HepG2 (cell line): ENCODE data around the gene TFAP2E. TPM values are rescaled to one million over a fixed set of nuclear protein-coding genes. Genes with fewer than 3 reads are reported as not detected.

Experiments used
- ATAC-seq: fragments of 200-7000 bp; cut with Tn5 transposase; 3 replicates; pipeline ENCODE4 v1.9.1; 2020; ENCODE audit warnings: mild to moderate bottlenecking, moderate library complexity
- BruUV-seq: library from RNA; stranded (reverse); fragments of 400-500 nt; replicated peaks from 2 replicates; lab custom pipeline; 2021; lab: Mats Ljungman, UMichigan
- CTCF ChIA-PET: fragments of 300-600 bp; formaldehyde crosslinking; extraction: SDS; loops from one replicate; lab custom pipeline; 2021; ENCODE audit warnings: low total read pairs, inconsistent platforms, low intra/inter-chr PET ratio; lab: Yijun Ruan, JAX
- POLR2A ChIA-PET: fragments of 350-600 bp; sonication (Branson Sonifier 250); formaldehyde crosslinking; loops from one replicate; lab custom pipeline; 2020; ENCODE audit warnings: antibody characterized with exemption, inconsistent platforms; lab: Yijun Ruan, JAX
- DNase-seq: peaks from one replicate; pipeline ENCODE4 v3.0.0-alpha.2; 2015; ENCODE audit warnings: low spot score
- FAIRE-seq: peaks from 3 replicates; lab custom pipeline; 2011; peaks lifted over from hg19 to GRCh38; lab: Jason Lieb, UNC
- H2AFZ ChIP-seq: one replicate; pipeline ENCODE4 v1.6.1; 2011; ENCODE audit warnings: low read length, inconsistent platforms
- H3K27ac ChIP-seq: fragments of 300-600 bp; 3 replicates; pipeline ENCODE4 v1.8.0; 2011; ENCODE audit warnings: mixed run types, mild to moderate bottlenecking, mixed read lengths, low read length, inconsistent platforms; ENCODE audit not compliant: insufficient read depth; ENCODE audit errors: extremely low read length
- H3K27me3 ChIP-seq, 2 experiments: fragments of 200-600 bp in 1 of 2; 2 replicates in 1 of 2; 3 replicates in 1 of 2; pipeline versions ENCODE4 v1.6.0 to v1.8.0; 2011; ENCODE audit warnings: low read length in 2 of 2, mild to moderate bottlenecking in 2 of 2, moderate library complexity in 2 of 2, inconsistent platforms in 1 of 2; ENCODE audit not compliant: insufficient read depth in 2 of 2, control insufficient read depth in 1 of 2
- H3K36me3 ChIP-seq, 2 experiments: fragments of 200-600 bp in 1 of 2; replicated peaks in 1 of 2; 2 replicates in 1 of 2; 3 replicates in 1 of 2; pipeline versions ENCODE4 v1.5.1 to v1.8.0; 2011; ENCODE audit warnings: low read length in 2 of 2, inconsistent platforms in 1 of 2; ENCODE audit not compliant: insufficient read depth in 2 of 2, control insufficient read depth in 1 of 2
- H3K4me1 ChIP-seq: 2 replicates; pipeline ENCODE4 v1.5.1; 2012; ENCODE audit warnings: low read length, inconsistent platforms; ENCODE audit not compliant: insufficient read depth
- H3K4me2 ChIP-seq: 2 replicates; pipeline ENCODE4 v1.6.0; 2011; ENCODE audit warnings: low read depth, low read length, inconsistent platforms
- H3K4me3 ChIP-seq, 3 experiments: fragments of 200-600 bp in 1 of 3; sonication (generic), shearing (Covaris generic) in 1 of 3; replicated peaks in 1 of 3; 2 replicates each; pipeline ENCODE4 v1.5.1; 2011 to 2016; ENCODE audit warnings: low read length in 3 of 3, inconsistent platforms in 2 of 3, low read depth in 2 of 3, mild to moderate bottlenecking in 2 of 3, control low read depth in 1 of 3, mixed read lengths in 1 of 3; ENCODE audit not compliant: insufficient read depth in 1 of 3
- H3K79me2 ChIP-seq: one replicate; pipeline ENCODE4 v1.6.1; 2011; ENCODE audit warnings: low read length, inconsistent platforms; ENCODE audit not compliant: insufficient read depth
- H3K9ac ChIP-seq: 2 replicates; pipeline ENCODE4 v1.6.0; 2011; ENCODE audit warnings: mild to moderate bottlenecking, low read depth, low read length, inconsistent platforms; ENCODE audit not compliant: insufficient read depth
- H3K9me3 ChIP-seq: 2 replicates; pipeline ENCODE4 v1.5.1; 2012; ENCODE audit warnings: mild to moderate bottlenecking, low read length
- H4K20me1 ChIP-seq: 2 replicates; pipeline ENCODE4 v1.6.0; 2011; ENCODE audit warnings: inconsistent platforms, mild to moderate bottlenecking, low read length, moderate library complexity; ENCODE audit not compliant: insufficient read depth
- MAFG ChIP-seq: sonication (generic); formaldehyde crosslinking; IDR thresholded peaks from 2 replicates; pipeline ENCODE4 v1.5.1; 2020; ENCODE audit warnings: mild to moderate bottlenecking, missing genetic modification reagents
- NONO ChIP-seq, 2 experiments: fragments of 450-650 bp in 1 of 2; sonication (generic) in 1 of 2; formaldehyde crosslinking in 1 of 2; IDR thresholded peaks in 1 of 2; conservative IDR thresholded peaks in 1 of 2; 2 replicates each; pipeline versions ENCODE4 v1.6.1 to v1.8.0; 2017 to 2022; ENCODE audit warnings: mild to moderate bottlenecking in 1 of 2, missing genetic modification reagents in 1 of 2, moderate library complexity in 1 of 2
- ZNF205 ChIP-seq: IDR thresholded peaks from 2 replicates; pipeline ENCODE4 v1.6.1; 2018; ENCODE audit warnings: missing biosample characterization, missing genetic modification reagents
- ZNF260 ChIP-seq: sonication (generic); formaldehyde crosslinking; IDR thresholded peaks from 2 replicates; pipeline ENCODE4 v1.4.0; 2020; ENCODE audit warnings: missing genetic modification reagents, low read depth, mild to moderate bottlenecking, borderline replicate concordance
- ZNF547 ChIP-seq: sonication (generic); formaldehyde crosslinking; IDR thresholded peaks from 2 replicates; pipeline ENCODE4 v1.5.1; 2020; ENCODE audit warnings: mild to moderate bottlenecking, missing genetic modification reagents
- ZNF646 ChIP-seq: sonication (generic); formaldehyde crosslinking; IDR thresholded peaks from 2 replicates; pipeline ENCODE4 v1.9.0; 2021; ENCODE audit warnings: mild to moderate bottlenecking, missing genetic modification reagents
- ZNF652 ChIP-seq: IDR thresholded peaks from 2 replicates; pipeline ENCODE4 v1.6.1; 2016; ENCODE audit warnings: low read depth, borderline replicate concordance
- WGBS: methylation state at CpG from one replicate; pipeline ENCODE4 v1.1.6; 2017; ENCODE audit warnings: low lambda C conversion rate; 5-methylcytosine and 5-hydroxymethylcytosine counted together
- in situ Hi-C: cut with HindIII; loops from 2 replicates; pipeline ENCODE4 v1.10.0; 2017; ENCODE audit warnings: low pct_unique_long_range_greater_than_20kb; ENCODE audit not compliant: extremely low pct_ligation_motif_present
- intact Hi-C: fragments of 100-400 bp; cut with micrococcal nuclease; formaldehyde crosslinking; loops from one replicate; pipeline ENCODE4 v1.10.0; 2022; ENCODE audit not compliant: unreplicated experiment
- polyA plus RNA-seq, 8 experiments: library from polyadenylated mRNA; depleted of rRNA in 3 of 8; stranded (reverse) in 7 of 8; unstranded in 1 of 8; fragments of >200 nt; fragmentation: Illumina TruSeq in 4 of 8; extraction: Trizol in 4 of 8; gene quantifications; 2 replicates each; pipeline versions ENCODE4 v1.2.1 to v1.2.3, GENCODE V29; 2011 to 2016; ENCODE audit warnings: low read depth in 4 of 8, missing spikeins in 1 of 8, mixed read lengths in 1 of 8; ENCODE audit not compliant: insufficient read depth in 1 of 8
- total RNA-seq, 5 experiments: library from RNA; depleted of rRNA; stranded (reverse); fragments of >200 nt; fragmentation: Illumina TruSeq; extraction: Trizol; gene quantifications; 2 replicates each; pipeline ENCODE4 v1.2.3, GENCODE V29; 2016; ENCODE audit warnings: low read depth in 1 of 5
- TF ChIP-seq, protein P1 (sequence below): sonication (generic); formaldehyde crosslinking; IDR thresholded peaks from 2 replicates; pipeline ENCODE4 v1.4.0; 2020; ENCODE audit warnings: mild to moderate bottlenecking, missing genetic modification reagents
- TF ChIP-seq, protein P2 (sequence below): sonication (generic); IDR thresholded peaks from 2 replicates; pipeline ENCODE4 v1.6.1; 2016; ENCODE audit warnings: low read depth, borderline replicate concordance
- TF ChIP-seq, protein P3 (sequence below): sonication (generic); formaldehyde crosslinking; conservative IDR thresholded peaks from 2 replicates; pipeline ENCODE4 v1.4.0; 2020; ENCODE audit warnings: missing genetic modification reagents

Gene TFAP2E
- total and polyA plus RNA-seq, 2 of the 13 experiments (the other 11 are each of a cell fraction or from before 2014, with no cell fraction given), result 0.31 to 0.41 TPM

DNA sequence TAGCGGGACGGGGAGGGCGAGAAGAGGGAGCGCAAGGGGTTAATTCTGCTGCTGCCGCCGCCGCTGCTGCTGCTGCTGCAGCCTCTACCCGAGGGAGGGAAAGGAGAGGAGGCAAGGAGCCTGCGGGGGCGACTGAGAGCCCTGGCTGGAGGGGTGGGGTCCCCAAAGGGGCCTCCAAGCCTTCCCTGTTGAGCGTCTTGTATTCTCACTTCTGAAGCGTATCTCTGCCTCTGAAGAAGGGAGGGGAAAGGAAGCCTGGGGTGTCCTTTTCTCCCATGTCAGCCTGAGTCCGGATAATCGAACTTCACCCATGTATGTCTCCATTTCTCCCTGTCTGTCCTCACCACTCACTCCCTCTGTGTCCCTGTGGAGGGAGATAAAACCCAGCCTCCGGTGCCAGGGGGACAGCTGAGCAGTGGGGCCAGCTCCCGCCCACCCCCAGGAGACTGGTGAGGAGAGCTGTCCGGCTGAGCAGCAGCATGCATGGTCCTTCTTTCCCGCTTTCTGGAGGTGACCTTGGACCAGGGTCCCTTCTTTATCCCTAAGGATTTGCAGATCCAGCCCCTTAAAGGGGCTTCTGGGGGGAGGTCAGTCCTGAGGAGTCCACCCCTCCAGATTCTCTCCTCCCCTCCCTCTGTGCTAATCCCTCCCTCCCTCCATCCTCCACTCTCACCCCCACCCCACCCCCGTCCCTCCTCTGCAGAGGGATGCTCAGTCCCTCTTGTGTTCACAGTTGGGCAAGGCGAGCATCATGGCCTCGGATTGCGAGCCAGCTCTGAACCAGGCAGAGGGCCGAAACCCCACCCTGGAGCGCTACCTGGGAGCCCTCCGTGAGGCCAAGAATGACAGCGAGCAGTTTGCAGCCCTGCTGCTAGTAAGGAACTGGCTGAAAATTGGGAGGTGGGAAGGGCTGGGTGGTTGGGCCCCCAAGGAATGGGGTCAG, 14.5 kb upstream of the TFAP2E start:
- no peak for DNase-seq
- in situ Hi-C loops (loop anchor here (10.0 kb wide), 1 partner anchor 364 kb away; the partner anchor contains the start of gene SFPQ), intact Hi-C loops (no loop called here)
- H2AFZ ChIP-seq, result no peak overlapping the region
- peaks cover 14% of the 10 kb centered on the region for H4K20me1 ChIP-seq
- FAIRE-seq, result no peak
- ChIA-PET CTCF (no interaction called here), POLR2A (interaction anchor here (0.6 to 2.4 kb wide), 4 partner anchors 8 to 366 kb away, joined by 3 to 6 read pairs (median 3); partner anchors contain the start of gene SFPQ)
- peak overlapping the region; percentile 67 to 84 (median 82) for H3K4me3 ChIP-seq
- H3K27ac ChIP-seq, result peak overlapping the region; percentile 98
- H3K27me3 ChIP-seq, result no peaks in the 10 kb centered on the region
- H3K36me3 ChIP-seq, result peaks cover 2 to 22% of the 10 kb centered on the region in 2 experiments; a peak in 2 of 5 replicates
- H3K79me2 ChIP-seq, result peaks cover 19% of the 10 kb centered on the region
- ATAC-seq, result no peak
- peaks cover 38% of the 10 kb centered on the region for H3K4me1 ChIP-seq
- H3K9me3 ChIP-seq, result no peaks in the 10 kb centered on the region
- no TSS peak for BruUV-seq
- peak overlapping the region; percentile 89 for H3K9ac ChIP-seq
- peak overlapping the region; percentile 92 for H3K4me2 ChIP-seq
- 54% methylated on average over 19 of the region's 26 CpGs for WGBS
- TF ChIP-seq ZNF547 (CRISPR knock-in tag) (no peak), NONO (IDR thresholded peaks at IDR 0.05) (no peak), NONO (CRISPR knock-in tag; conservative IDR thresholded peaks at IDR 0.05) (no peak), MAFG (no peak), ZNF652 (CRISPR knock-in tag) (peak; percentile 96), ZNF205 (no peak), ZNF260 (CRISPR knock-in tag) (no peak), ZNF646 (CRISPR knock-in tag) (no peak)
- TF ChIP-seq, protein P1, sequence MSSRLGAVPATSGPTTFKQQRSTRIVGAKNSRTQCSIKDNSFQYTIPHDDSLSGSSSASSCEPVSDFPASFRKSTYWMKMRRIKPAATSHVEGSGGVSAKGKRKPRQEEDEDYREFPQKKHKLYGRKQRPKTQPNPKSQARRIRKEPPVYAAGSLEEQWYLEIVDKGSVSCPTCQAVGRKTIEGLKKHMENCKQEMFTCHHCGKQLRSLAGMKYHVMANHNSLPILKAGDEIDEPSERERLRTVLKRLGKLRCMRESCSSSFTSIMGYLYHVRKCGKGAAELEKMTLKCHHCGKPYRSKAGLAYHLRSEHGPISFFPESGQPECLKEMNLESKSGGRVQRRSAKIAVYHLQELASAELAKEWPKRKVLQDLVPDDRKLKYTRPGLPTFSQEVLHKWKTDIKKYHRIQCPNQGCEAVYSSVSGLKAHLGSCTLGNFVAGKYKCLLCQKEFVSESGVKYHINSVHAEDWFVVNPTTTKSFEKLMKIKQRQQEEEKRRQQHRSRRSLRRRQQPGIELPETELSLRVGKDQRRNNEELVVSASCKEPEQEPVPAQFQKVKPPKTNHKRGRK (CRISPR knock-in tag), result no peak
- TF ChIP-seq, protein P2, sequence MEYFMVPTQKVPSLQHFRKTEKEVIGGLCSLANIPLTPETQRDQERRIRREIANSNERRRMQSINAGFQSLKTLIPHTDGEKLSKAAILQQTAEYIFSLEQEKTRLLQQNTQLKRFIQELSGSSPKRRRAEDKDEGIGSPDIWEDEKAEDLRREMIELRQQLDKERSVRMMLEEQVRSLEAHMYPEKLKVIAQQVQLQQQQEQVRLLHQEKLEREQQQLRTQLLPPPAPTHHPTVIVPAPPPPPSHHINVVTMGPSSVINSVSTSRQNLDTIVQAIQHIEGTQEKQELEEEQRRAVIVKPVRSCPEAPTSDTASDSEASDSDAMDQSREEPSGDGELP, result 0 out of 2 replicates have a peak, but pooled peaks have one; percentile 9
- TF ChIP-seq, protein P3, sequence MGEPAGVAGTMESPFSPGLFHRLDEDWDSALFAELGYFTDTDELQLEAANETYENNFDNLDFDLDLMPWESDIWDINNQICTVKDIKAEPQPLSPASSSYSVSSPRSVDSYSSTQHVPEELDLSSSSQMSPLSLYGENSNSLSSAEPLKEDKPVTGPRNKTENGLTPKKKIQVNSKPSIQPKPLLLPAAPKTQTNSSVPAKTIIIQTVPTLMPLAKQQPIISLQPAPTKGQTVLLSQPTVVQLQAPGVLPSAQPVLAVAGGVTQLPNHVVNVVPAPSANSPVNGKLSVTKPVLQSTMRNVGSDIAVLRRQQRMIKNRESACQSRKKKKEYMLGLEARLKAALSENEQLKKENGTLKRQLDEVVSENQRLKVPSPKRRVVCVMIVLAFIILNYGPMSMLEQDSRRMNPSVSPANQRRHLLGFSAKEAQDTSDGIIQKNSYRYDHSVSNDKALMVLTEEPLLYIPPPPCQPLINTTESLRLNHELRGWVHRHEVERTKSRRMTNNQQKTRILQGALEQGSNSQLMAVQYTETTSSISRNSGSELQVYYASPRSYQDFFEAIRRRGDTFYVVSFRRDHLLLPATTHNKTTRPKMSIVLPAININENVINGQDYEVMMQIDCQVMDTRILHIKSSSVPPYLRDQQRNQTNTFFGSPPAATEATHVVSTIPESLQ (CRISPR knock-in tag), result no peak
